GM12872 (cell line): ENCODE data around the gene CSRP1.

ENCODE experiments used
- TF ChIP-seq, protein P1 (sequence below): IDR thresholded peaks from 3 replicates; pipeline ENCODE4 v1.5.1; 2011; ENCODE audit warnings: low read depth, mild to moderate bottlenecking, low read length, moderate library complexity; ENCODE audit not compliant: insufficient read depth

The CSRP1 gene

DNA sequence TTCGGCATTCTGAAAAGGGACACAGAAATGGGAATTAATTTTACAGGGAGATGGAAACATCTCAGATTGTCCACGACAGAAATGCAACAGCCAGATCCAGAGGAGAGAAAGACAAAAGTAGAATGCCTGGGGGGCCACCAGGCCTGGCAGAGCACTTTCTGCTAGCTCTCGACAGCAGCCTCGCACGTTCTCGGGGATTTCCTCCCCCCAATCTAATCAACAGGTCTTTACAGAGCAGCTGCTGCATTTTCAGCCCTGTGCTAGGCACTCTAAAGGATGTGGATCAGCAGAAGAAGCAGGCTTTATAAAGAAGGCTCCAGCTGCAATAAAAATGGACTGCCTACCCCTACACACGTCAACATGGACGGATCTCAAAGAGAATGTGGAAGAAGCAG is 10.6 kb downstream of the CSRP1 start:
- TF ChIP-seq, protein P1, sequence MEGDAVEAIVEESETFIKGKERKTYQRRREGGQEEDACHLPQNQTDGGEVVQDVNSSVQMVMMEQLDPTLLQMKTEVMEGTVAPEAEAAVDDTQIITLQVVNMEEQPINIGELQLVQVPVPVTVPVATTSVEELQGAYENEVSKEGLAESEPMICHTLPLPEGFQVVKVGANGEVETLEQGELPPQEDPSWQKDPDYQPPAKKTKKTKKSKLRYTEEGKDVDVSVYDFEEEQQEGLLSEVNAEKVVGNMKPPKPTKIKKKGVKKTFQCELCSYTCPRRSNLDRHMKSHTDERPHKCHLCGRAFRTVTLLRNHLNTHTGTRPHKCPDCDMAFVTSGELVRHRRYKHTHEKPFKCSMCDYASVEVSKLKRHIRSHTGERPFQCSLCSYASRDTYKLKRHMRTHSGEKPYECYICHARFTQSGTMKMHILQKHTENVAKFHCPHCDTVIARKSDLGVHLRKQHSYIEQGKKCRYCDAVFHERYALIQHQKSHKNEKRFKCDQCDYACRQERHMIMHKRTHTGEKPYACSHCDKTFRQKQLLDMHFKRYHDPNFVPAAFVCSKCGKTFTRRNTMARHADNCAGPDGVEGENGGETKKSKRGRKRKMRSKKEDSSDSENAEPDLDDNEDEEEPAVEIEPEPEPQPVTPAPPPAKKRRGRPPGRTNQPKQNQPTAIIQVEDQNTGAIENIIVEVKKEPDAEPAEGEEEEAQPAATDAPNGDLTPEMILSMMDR, result no peak

DNA sequence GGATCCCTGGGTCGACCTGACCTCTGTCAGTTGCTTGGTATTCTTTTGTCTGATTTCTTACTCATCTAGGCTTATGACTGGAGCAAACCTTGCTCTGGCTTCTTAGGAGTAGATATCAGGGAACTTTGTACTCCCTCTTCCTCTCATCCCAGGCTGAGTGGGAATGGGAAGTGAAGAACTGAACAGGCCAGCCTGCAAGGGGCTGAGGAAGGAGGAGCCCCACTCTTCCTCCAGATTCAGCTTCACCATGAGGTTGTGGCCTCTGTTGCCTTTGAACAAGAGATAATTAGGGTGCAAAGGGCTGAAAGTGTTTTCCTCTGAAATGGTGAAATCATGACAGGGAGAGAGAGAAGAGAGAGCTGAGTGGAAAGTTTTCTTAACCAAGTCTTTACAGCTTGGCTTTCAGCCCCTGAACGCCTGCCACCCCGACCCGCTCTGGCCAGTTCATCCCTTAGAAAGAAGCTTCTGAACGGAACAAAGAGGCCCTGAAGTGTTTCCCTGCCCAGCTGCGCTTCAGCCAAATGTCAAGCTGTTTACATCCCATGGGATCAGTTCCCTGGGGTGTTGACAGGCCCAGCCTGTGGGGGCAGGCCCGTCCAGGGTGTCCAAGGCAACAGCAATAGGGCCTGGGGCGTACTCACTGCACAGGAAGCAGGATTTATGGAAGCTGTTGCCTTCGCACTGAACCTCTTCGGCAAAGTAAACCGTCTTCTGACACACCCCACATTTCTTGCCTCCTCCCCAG is 11.2 kb downstream of the CSRP1 start:
- TF ChIP-seq, protein P1, result no peak

GRCh38 chr1:201493757-201494617 is 12.9 kb downstream of the CSRP1 start:
- TF ChIP-seq, protein P1, result no peak

DNA sequence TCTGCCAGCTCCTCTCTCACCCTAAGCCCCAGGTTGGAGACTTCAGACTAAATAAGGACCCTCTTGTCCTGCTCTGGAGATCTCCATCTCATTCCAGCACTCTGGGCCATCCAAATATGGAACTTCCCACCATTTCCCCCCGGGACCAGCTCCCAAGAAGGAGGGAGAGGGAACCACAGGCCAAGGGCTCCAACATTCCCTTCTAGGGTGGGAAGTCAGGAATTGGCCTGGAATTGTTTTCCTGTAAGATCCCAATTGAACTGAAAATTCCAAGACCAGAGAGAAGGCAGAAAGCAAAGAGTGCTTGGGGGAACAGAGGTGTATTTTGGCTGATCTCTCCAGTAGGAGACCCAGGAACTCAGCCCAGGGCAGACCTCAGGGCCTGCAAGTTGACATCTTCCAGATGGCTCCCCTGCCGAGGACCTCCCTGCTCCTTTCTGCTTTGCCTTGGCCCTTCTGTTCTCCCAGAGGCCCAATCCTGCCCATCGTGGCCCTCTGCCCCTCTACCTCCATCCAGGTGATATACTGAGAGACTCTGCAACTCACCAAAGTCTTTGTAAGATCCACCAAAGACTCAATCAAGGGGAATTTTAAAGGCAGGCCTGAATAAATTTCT is 14.9 kb downstream of the CSRP1 start:
- TF ChIP-seq, protein P1, result no peak

DNA sequence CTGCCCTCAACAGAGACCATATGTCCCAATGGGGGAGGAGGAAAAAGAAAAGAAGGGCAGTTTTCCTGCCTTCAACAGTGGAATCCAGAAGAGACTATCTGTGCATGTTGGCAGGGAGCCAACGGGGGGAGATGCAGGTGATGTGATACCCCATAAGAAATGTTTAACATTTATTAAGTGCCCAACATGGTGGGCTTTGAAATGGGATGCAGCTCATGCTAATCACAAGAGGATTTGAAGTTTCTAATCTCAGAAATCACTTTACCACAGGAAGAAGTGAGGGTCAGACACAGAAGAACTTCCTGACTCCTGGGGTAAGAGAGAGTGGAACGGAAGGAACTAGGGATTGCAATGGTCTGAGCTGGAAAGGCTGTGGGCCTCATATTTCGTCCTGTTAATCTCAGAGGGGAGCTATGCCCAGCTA is 16.2 kb downstream of the CSRP1 start:
- TF ChIP-seq, protein P1, result no peak

DNA sequence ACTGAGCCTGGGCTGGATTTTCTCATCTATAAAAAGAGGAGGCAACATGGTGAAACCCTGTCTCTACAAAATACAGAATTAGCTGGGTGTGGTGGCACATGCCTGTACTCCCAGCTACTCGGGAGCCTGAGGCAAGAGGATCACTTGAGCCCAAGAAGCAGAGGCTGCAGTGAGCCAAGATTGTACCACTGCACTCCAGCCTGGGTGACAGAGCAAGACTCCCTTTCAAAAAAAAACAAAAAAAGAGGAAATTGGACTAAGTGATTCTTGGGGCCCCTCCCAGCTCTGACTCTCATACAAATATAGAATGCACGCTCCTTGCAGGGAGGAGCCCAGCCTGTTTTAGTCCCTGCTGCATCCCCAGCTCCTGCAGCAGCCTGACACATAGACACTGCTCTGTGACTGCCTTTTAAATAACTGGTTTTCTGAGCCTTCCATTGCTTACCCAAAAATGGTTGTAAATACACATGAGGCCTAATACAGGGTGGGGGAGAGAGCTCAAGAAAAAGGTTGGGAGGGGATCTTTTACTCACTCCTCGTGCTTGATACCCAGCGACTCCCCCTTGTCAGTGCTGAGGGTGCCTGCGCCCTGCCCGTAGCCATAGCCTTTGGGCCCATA is 17.2 kb downstream of the CSRP1 start:
- TF ChIP-seq, protein P1, result no peak
